Activated naive CD8-positive, alpha-beta T cell treated with anti-CD3 and anti-CD28 coated beads, Interleukin-2, amount 10 ng/mL, durations not matched to agents 7 days and 5 days (primary cell): ENCODE measurements around the gene CDH4. TPM values are rescaled to one million over a fixed set of nuclear protein-coding genes. Genes with fewer than 3 reads are reported as not detected.

Source experiments
- ATAC-seq: fragments of 150-1000 bp; cut with Tn5 transposase; one replicate; pipeline ENCODE4 v1.10.0; 2021; ENCODE audit warnings: low read depth, moderate library complexity
- POLR2A ChIA-PET: fragments of 350-600 bp; sonication (Branson Sonifier 250); formaldehyde crosslinking; loops from one replicate; lab custom pipeline; 2021; ENCODE audit warnings: antibody characterized with exemption; lab: Charles Lee
- DNase-seq: peaks from one replicate; pipeline ENCODE4 v3.0.0; 2021
- H3K27ac Mint-ChIP-seq: one replicate; pipeline ENCODE4 v1.8.0; 2022; ENCODE audit warnings: mild to moderate bottlenecking, mixed read lengths
- H3K27me3 Mint-ChIP-seq: one replicate; pipeline ENCODE4 v1.8.0; 2022; ENCODE audit warnings: mild to moderate bottlenecking, moderate library complexity, mixed read lengths
- H3K36me3 Mint-ChIP-seq: one replicate; pipeline ENCODE4 v1.8.0; 2021; ENCODE audit warnings: mild to moderate bottlenecking, mixed read lengths
- H3K4me1 Mint-ChIP-seq: one replicate; pipeline ENCODE4 v1.8.0; 2021; ENCODE audit warnings: mixed read lengths
- H3K4me3 Mint-ChIP-seq: one replicate; pipeline ENCODE4 v1.8.0; 2022; ENCODE audit warnings: mild to moderate bottlenecking, moderate library complexity, mixed read lengths
- H3K9me3 Mint-ChIP-seq: one replicate; pipeline ENCODE4 v1.8.0; 2021; ENCODE audit warnings: mixed read lengths
- total RNA-seq, 2 experiments: library from RNA; stranded (reverse); gene quantifications; one replicate each; pipeline ENCODE4 v1.2.3, GENCODE V29; 2021

CDH4 gene
- total RNA-seq, 2 experiments from 2014 or later, result 0.14 to 0.20 TPM

- no peaks in the 10 kb centered on the region for H3K27me3 Mint-ChIP-seq
- no peak overlapping the region for H3K4me3 Mint-ChIP-seq
- H3K4me1 Mint-ChIP-seq, result no peaks in the 10 kb centered on the region
- DNase-seq (no peak), ATAC-seq (no peak)
- H3K27ac Mint-ChIP-seq, result no peak overlapping the region
- POLR2A ChIA-PET, result no interaction called here
- H3K9me3 Mint-ChIP-seq, result no peaks in the 10 kb centered on the region
- no peaks in the 10 kb centered on the region for H3K36me3 Mint-ChIP-seq
Observed at GRCh38 chr20:61692479-61692878, 440.4 kb downstream of the CDH4 start.

GRCh38 chr20:61693055-61693600 is 441.1 kb downstream of the CDH4 start:
- DNase-seq (no peak), ATAC-seq (no peak)
- no peak overlapping the region for H3K27ac Mint-ChIP-seq
- no peaks in the 10 kb centered on the region for H3K27me3 Mint-ChIP-seq
- POLR2A ChIA-PET, result no interaction called here
- no peaks in the 10 kb centered on the region for H3K9me3 Mint-ChIP-seq
- H3K4me3 Mint-ChIP-seq, result no peak overlapping the region
- no peaks in the 10 kb centered on the region for H3K4me1 Mint-ChIP-seq
- no peaks in the 10 kb centered on the region for H3K36me3 Mint-ChIP-seq

GRCh38 chr20:61694682-61695081 is 442.6 kb downstream of the CDH4 start:
- H3K4me3 Mint-ChIP-seq, result no peak overlapping the region
- H3K27me3 Mint-ChIP-seq, result no peaks in the 10 kb centered on the region
- DNase-seq (no peak), ATAC-seq (no peak)
- no peaks in the 10 kb centered on the region for H3K4me1 Mint-ChIP-seq
- no peak overlapping the region for H3K27ac Mint-ChIP-seq
- POLR2A ChIA-PET, result no interaction called here
- H3K9me3 Mint-ChIP-seq, result no peaks in the 10 kb centered on the region
- H3K36me3 Mint-ChIP-seq, result no peaks in the 10 kb centered on the region

- Mint-ChIP-seq H3K27me3 (no peaks in the 10 kb centered on the region), H3K36me3 (no peaks in the 10 kb centered on the region), H3K27ac (no peak overlapping the region), H3K4me1 (no peaks in the 10 kb centered on the region), H3K9me3 (no peaks in the 10 kb centered on the region), H3K4me3 (no peak overlapping the region)
- DNase-seq (no peak), ATAC-seq (no peak)
- POLR2A ChIA-PET, result no interaction called here
Observed at GRCh38 chr20:61695741-61696140, 443.7 kb downstream of the CDH4 start.

- DNase-seq, result no peak
- H3K9me3 Mint-ChIP-seq, result no peaks in the 10 kb centered on the region
- POLR2A ChIA-PET, result no interaction called here
- no peaks in the 10 kb centered on the region for H3K4me1 Mint-ChIP-seq
- H3K27me3 Mint-ChIP-seq, result no peaks in the 10 kb centered on the region
- no peak for ATAC-seq
- no peak overlapping the region for H3K27ac Mint-ChIP-seq
- H3K4me3 Mint-ChIP-seq, result no peak overlapping the region
- no peaks in the 10 kb centered on the region for H3K36me3 Mint-ChIP-seq
Observed at GRCh38 chr20:61696181-61696735, 444.2 kb downstream of the CDH4 start.

- no peak overlapping the region for H3K4me3 Mint-ChIP-seq
- no peak for ATAC-seq
- H3K9me3 Mint-ChIP-seq, result no peaks in the 10 kb centered on the region
- no peaks in the 10 kb centered on the region for H3K36me3 Mint-ChIP-seq
- H3K27ac Mint-ChIP-seq, result no peak overlapping the region
- POLR2A ChIA-PET, result no interaction called here
- DNase-seq, result no peak
- H3K4me1 Mint-ChIP-seq, result no peaks in the 10 kb centered on the region
- H3K27me3 Mint-ChIP-seq, result no peaks in the 10 kb centered on the region
Observed at GRCh38 chr20:61697666-61698597, 445.9 kb downstream of the CDH4 start.

GRCh38 chr20:61698598-61699494 is 446.8 kb downstream of the CDH4 start:
- no peaks in the 10 kb centered on the region for H3K4me1 Mint-ChIP-seq
- H3K9me3 Mint-ChIP-seq, result no peaks in the 10 kb centered on the region
- no peak for ATAC-seq
- H3K4me3 Mint-ChIP-seq, result no peak overlapping the region
- H3K36me3 Mint-ChIP-seq, result no peaks in the 10 kb centered on the region
- no peaks in the 10 kb centered on the region for H3K27me3 Mint-ChIP-seq
- POLR2A ChIA-PET, result no interaction called here
- no peak overlapping the region for H3K27ac Mint-ChIP-seq
- DNase-seq, result no peak

GRCh38 chr20:61699495-61700374 is 447.7 kb downstream of the CDH4 start:
- Mint-ChIP-seq H3K27me3 (no peaks in the 10 kb centered on the region), H3K36me3 (no peaks in the 10 kb centered on the region), H3K9me3 (no peaks in the 10 kb centered on the region), H3K27ac (no peak overlapping the region), H3K4me3 (no peak overlapping the region), H3K4me1 (no peaks in the 10 kb centered on the region)
- no peak for ATAC-seq
- POLR2A ChIA-PET, result no interaction called here
- no peak for DNase-seq

- no peak for DNase-seq
- no peak for ATAC-seq
- Mint-ChIP-seq H3K4me1 (no peaks in the 10 kb centered on the region), H3K27me3 (no peaks in the 10 kb centered on the region), H3K27ac (no peak overlapping the region), H3K36me3 (no peaks in the 10 kb centered on the region), H3K9me3 (no peaks in the 10 kb centered on the region), H3K4me3 (no peak overlapping the region)
- POLR2A ChIA-PET, result no interaction called here
Observed at GRCh38 chr20:61700595-61701140, 448.6 kb downstream of the CDH4 start.

GRCh38 chr20:61701401-61701800 is 449.3 kb downstream of the CDH4 start:
- POLR2A ChIA-PET, result no interaction called here
- ATAC-seq (no peak), DNase-seq (no peak)
- H3K27me3 Mint-ChIP-seq, result no peaks in the 10 kb centered on the region
- H3K36me3 Mint-ChIP-seq, result no peaks in the 10 kb centered on the region
- no peaks in the 10 kb centered on the region for H3K4me1 Mint-ChIP-seq
- H3K9me3 Mint-ChIP-seq, result no peaks in the 10 kb centered on the region
- no peak overlapping the region for H3K4me3 Mint-ChIP-seq
- H3K27ac Mint-ChIP-seq, result no peak overlapping the region

GRCh38 chr20:61701802-61702201 is 449.7 kb downstream of the CDH4 start:
- Mint-ChIP-seq H3K4me3 (no peak overlapping the region), H3K4me1 (no peaks in the 10 kb centered on the region), H3K27me3 (no peaks in the 10 kb centered on the region), H3K9me3 (no peaks in the 10 kb centered on the region), H3K27ac (no peak overlapping the region), H3K36me3 (no peaks in the 10 kb centered on the region)
- DNase-seq (no peak), ATAC-seq (no peak)
- POLR2A ChIA-PET, result no interaction called here

- no peaks in the 10 kb centered on the region for H3K9me3 Mint-ChIP-seq
- H3K4me1 Mint-ChIP-seq, result no peaks in the 10 kb centered on the region
- H3K36me3 Mint-ChIP-seq, result no peaks in the 10 kb centered on the region
- no peak overlapping the region for H3K27ac Mint-ChIP-seq
- no peak overlapping the region for H3K4me3 Mint-ChIP-seq
- POLR2A ChIA-PET, result no interaction called here
- ATAC-seq, result no peak
- no peak for DNase-seq
- no peaks in the 10 kb centered on the region for H3K27me3 Mint-ChIP-seq
Observed at GRCh38 chr20:61702246-61702645, 450.2 kb downstream of the CDH4 start.
